ENCODE measurements around the gene MSX1. TPM values are rescaled to one million over a fixed set of nuclear protein-coding genes. Genes with fewer than 3 reads are reported as not detected.

MSX1 gene
- total RNA-seq, 4 donors from 2014 or later = not detected

DNA sequence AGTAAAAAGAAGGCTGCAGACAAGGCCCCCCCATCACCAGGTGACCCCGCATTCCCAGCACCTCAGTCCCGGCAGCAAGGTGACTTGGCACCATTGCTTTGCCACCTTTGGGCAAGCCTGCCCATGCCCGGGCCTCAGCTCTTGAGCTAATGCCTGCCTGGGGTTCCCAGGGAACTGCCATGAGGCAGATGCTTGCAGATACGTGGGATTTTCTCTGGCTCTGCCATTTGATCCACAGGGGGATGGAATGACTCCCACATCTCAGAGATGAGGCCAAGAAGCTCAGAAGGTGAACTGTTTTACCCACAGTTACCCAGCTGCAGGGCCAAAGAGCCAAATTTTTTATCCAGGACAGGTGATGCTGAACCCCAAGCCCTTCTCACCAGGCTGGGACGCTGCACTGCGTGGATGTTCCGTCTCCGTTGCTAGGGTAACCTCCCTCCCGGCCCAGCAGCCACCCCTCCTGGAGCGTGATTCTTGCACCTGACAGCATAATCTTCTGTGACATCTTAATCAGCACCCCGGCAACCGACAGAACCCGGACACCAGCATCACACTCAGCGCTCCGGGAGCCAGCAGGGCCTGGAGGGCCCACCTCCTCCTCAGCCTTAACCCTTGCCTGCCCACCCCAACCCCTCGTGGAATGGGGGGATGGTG lies 15.7 kb upstream of the MSX1 start:
- Histone ChIP-seq H3K4me3 (no peak overlapping the region), H3K9me3 (no peaks in the 10 kb centered on the region), H3K36me3 (no peaks in the 10 kb centered on the region), H3K4me1 (no peaks in the 10 kb centered on the region), H3K27ac (no peak overlapping the region), H3K27me3 (no peaks in the 10 kb centered on the region)
- DNase-seq = peak in 1 of 3 donors; percentile 30
- TF ChIP-seq POLR2A (IDR thresholded peaks at IDR 0.05) (no peak), CTCF (IDR thresholded peaks at IDR 0.05) (no peak)

DNA sequence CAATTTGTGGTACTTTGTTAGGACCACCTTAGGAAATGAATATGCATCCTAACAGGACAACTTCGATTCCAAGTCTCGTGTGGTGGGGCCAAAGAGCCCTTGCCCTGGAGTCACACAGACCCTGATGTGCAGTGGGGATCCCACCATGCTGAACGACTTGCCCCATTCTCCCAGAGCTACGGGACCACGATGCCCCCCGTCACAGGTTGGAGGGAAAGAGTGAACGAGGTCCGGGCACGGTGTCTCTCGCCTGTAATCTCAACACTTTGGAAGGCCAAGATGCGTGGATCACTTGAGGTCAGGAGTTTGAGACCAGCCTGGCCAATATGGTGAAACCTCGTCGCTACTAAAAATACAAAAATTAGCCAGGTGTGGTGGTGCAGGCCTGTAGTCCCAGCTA lies 14.4 kb upstream of the MSX1 start:
- H3K27me3 ChIP-seq = no peaks in the 10 kb centered on the region

DNA sequence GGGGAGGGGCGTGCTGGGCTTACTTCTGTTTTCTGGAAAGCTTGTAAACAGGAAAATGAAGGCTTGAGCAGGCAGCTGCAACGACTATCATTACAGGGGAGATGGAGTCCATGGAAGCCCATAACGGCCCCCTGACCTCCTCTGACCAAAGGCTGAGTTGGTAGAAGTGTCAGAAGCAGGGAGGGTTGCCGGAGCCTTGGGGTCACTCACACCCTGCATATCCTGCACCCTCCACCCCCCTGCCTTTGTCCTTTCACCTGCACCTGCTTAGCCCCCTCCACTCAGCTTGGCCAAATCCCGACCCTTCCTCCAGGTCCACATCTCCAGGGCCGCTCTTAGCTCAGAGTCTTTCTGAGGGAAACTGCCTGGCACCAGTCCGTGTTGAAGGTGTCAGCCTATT lies 12.5 kb upstream of the MSX1 start:
- Histone ChIP-seq H3K27me3 (no peaks in the 10 kb centered on the region), H3K4me1 (no peaks in the 10 kb centered on the region), H3K27ac (no peak overlapping the region), H3K9me3 (no peaks in the 10 kb centered on the region), H3K36me3 (no peaks in the 10 kb centered on the region), H3K4me3 (no peak overlapping the region)
- no peak for DNase-seq
- TF ChIP-seq POLR2A (IDR thresholded peaks at IDR 0.05) = no peak
- TF ChIP-seq CTCF (IDR thresholded peaks at IDR 0.05) = no peak

More for the DNA sequence above, 14.4 kb upstream of the MSX1 start:
- H3K4me3 ChIP-seq = no peak overlapping the region
- H3K36me3 ChIP-seq = no peaks in the 10 kb centered on the region
- H3K9me3 ChIP-seq = no peaks in the 10 kb centered on the region
- TF ChIP-seq CTCF (IDR thresholded peaks at IDR 0.05) (no peak), POLR2A (IDR thresholded peaks at IDR 0.05) (no peak)
- H3K4me1 ChIP-seq = no peaks in the 10 kb centered on the region
- DNase-seq = no peak
- no peak overlapping the region for H3K27ac ChIP-seq

- no peaks in the 10 kb centered on the region for H3K9me3 ChIP-seq
- no peak for TF ChIP-seq CTCF (IDR thresholded peaks at IDR 0.05)
- no peak for TF ChIP-seq POLR2A (IDR thresholded peaks at IDR 0.05)
- peaks cover 0 to 11% (median 0%) of the 10 kb centered on the region in 4 donors for H3K4me1 ChIP-seq
- peaks cover 0 to 4% of the 10 kb centered on the region in 2 donors for H3K27me3 ChIP-seq
- H3K4me3 ChIP-seq = no peak overlapping the region
- no peaks in the 10 kb centered on the region for H3K36me3 ChIP-seq
- no peak overlapping the region for H3K27ac ChIP-seq
- DNase-seq = peak in 1 of 3 donors; percentile 23
Observed at GRCh38 chr4:4848540-4848939, 10.9 kb upstream of the MSX1 start.

- no peaks in the 10 kb centered on the region for H3K9me3 ChIP-seq
- H3K27ac ChIP-seq = no peak overlapping the region
- TF ChIP-seq CTCF (IDR thresholded peaks at IDR 0.05) = no peak
- no peak for TF ChIP-seq POLR2A (IDR thresholded peaks at IDR 0.05)
- peaks cover 0 to 11% (median 0%) of the 10 kb centered on the region in 4 donors for H3K4me1 ChIP-seq
- H3K27me3 ChIP-seq = peaks cover 0 to 8% of the 10 kb centered on the region in 2 donors
- no peak overlapping the region for H3K4me3 ChIP-seq
- DNase-seq = no peak
- no peaks in the 10 kb centered on the region for H3K36me3 ChIP-seq
Observed at GRCh38 chr4:4849106-4849505, 10.4 kb upstream of the MSX1 start.
